Measurements from ENCODE around the gene ADGRB3.

GRCh38 chr6:69138893-69139494, 503.9 kb downstream of the ADGRB3 start:
- TF ChIP-seq, protein P1, sequence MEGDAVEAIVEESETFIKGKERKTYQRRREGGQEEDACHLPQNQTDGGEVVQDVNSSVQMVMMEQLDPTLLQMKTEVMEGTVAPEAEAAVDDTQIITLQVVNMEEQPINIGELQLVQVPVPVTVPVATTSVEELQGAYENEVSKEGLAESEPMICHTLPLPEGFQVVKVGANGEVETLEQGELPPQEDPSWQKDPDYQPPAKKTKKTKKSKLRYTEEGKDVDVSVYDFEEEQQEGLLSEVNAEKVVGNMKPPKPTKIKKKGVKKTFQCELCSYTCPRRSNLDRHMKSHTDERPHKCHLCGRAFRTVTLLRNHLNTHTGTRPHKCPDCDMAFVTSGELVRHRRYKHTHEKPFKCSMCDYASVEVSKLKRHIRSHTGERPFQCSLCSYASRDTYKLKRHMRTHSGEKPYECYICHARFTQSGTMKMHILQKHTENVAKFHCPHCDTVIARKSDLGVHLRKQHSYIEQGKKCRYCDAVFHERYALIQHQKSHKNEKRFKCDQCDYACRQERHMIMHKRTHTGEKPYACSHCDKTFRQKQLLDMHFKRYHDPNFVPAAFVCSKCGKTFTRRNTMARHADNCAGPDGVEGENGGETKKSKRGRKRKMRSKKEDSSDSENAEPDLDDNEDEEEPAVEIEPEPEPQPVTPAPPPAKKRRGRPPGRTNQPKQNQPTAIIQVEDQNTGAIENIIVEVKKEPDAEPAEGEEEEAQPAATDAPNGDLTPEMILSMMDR (IDR thresholded peaks at IDR 0.05; ENCODE audit: low read length): no peak
- TF ChIP-seq EZH2 (optimal IDR thresholded peaks at IDR 0.05; ENCODE audit: low read depth, low read length) (no peak), EZH2phosphoT487 (IDR thresholded peaks at IDR 0.05; ENCODE audit: low read length) (no peak)
